PC-3 (cell line): ENCODE data around the gene LYPD1. TPM values are rescaled to one million over a fixed set of nuclear protein-coding genes. Genes with fewer than 3 reads are reported as not detected.

Experiments used
- ATAC-seq: fragments of 200-7000 bp; cut with Tn5 transposase; 2 replicates; pipeline ENCODE4 v1.9.1; 2020; ENCODE audit warnings: mild to moderate bottlenecking, moderate library complexity
- BruUV-seq: library from RNA; stranded (reverse); fragments of 400-500 nt; replicated peaks from 2 replicates; lab custom pipeline; 2021; lab: Mats Ljungman, UMichigan
- CTCF ChIA-PET: fragments of 300-600 bp; sonication (Branson Sonifier 250); formaldehyde crosslinking; loops from one replicate; lab custom pipeline; 2022; ENCODE audit warnings: antibody characterized with exemption; lab: Charles Lee
- POLR2A ChIA-PET: fragments of 300-600 bp; sonication (Branson Sonifier 250); formaldehyde crosslinking; loops from one replicate; lab custom pipeline; 2022; ENCODE audit warnings: antibody characterized with exemption; ENCODE audit not compliant: unreplicated experiment; lab: Charles Lee
- DNase-seq: peaks from one replicate; pipeline ENCODE4 v3.0.0-alpha.2; 2015
- H2AFZ ChIP-seq: fragments of 300-600 bp; sonication (generic); 2 replicates; pipeline ENCODE4 v1.6.0; 2016; ENCODE audit warnings: antibody characterized with exemption, low read length
- H3F3A ChIP-seq: fragments of 300-600 bp; sonication (generic); one replicate; pipeline ENCODE4 v1.6.0; 2017; ENCODE audit warnings: antibody characterized with exemption, low read length, control low read depth, mild to moderate bottlenecking; ENCODE audit not compliant: unreplicated experiment
- H3K27ac ChIP-seq: fragments of 300-600 bp; sonication (generic); 2 replicates; pipeline ENCODE4 v1.5.1; 2016; ENCODE audit warnings: mild to moderate bottlenecking, low read length
- H3K27me3 ChIP-seq: fragments of 300-600 bp; sonication (generic); 2 replicates; pipeline ENCODE4 v1.6.1; 2016; ENCODE audit warnings: low read length, mixed read lengths
- H3K36me3 ChIP-seq: fragments of 300-600 bp; sonication (generic); 2 replicates; pipeline ENCODE4 v1.6.1; 2016; ENCODE audit warnings: low read depth, mixed run types, low read length, mixed read lengths
- H3K4me1 ChIP-seq: fragments of 300-600 bp; sonication (generic); 2 replicates; pipeline ENCODE4 v1.5.1; 2016; ENCODE audit warnings: low read length; ENCODE audit not compliant: insufficient read depth
- H3K4me2 ChIP-seq: fragments of 300-600 bp; sonication (generic); 2 replicates; pipeline ENCODE4 v1.6.0; 2016; ENCODE audit warnings: low read length
- H3K4me3 ChIP-seq: fragments of 300-600 bp; sonication (generic); 2 replicates; pipeline ENCODE4 v1.5.1; 2016; ENCODE audit warnings: mild to moderate bottlenecking, low read length, mixed read lengths
- H3K79me2 ChIP-seq: fragments of 300-600 bp; sonication (generic); 2 replicates; pipeline ENCODE4 v1.6.1; 2017; ENCODE audit warnings: low read length, mixed read lengths
- H3K9ac ChIP-seq: fragments of 300-600 bp; sonication (generic); 2 replicates; pipeline ENCODE4 v1.6.0; 2016; ENCODE audit warnings: mild to moderate bottlenecking, low read length
- H3K9me2 ChIP-seq: fragments of 300-600 bp; sonication (generic); replicated peaks from 2 replicates; pipeline ENCODE4 v1.6.1; 2016; ENCODE audit warnings: mixed run types, low read length, mixed read lengths
- H3K9me3 ChIP-seq: fragments of 300-600 bp; sonication (generic); 2 replicates; pipeline ENCODE4 v1.6.1; 2016; ENCODE audit warnings: low read length, mixed read lengths
- H4K20me1 ChIP-seq: fragments of 300-600 bp; sonication (generic); 2 replicates; pipeline ENCODE4 v1.6.1; 2016; ENCODE audit warnings: low read length, mixed read lengths
- EZH2 ChIP-seq: fragments of 300-600 bp; sonication (generic); IDR thresholded peaks from one replicate; pipeline ENCODE4 v1.6.1; 2017; ENCODE audit warnings: antibody characterized with exemption, mild to moderate bottlenecking, low read length; ENCODE audit not compliant: unreplicated experiment
- EZH2phosphoT487 ChIP-seq: fragments of 300-600 bp; sonication (generic); IDR thresholded peaks from 2 replicates; pipeline ENCODE4 v1.6.1; 2018; ENCODE audit warnings: mild to moderate bottlenecking, antibody characterized with exemption, low read length, borderline replicate concordance
- intact Hi-C: fragments of 100-400 bp; cut with micrococcal nuclease; formaldehyde crosslinking; loops from 2 replicates; pipeline ENCODE4 v1.9.0; 2023
- total RNA-seq: library from RNA; depleted of rRNA; stranded (reverse); fragments of >200 nt; gene quantifications from 2 replicates; pipeline ENCODE4 v1.2.3, GENCODE V29; 2014
- TF ChIP-seq, protein P1 (sequence below): fragments of 300-600 bp; sonication (generic); conservative IDR thresholded peaks from 2 replicates; pipeline ENCODE4 v1.5.1; 2017; ENCODE audit warnings: antibody characterized with exemption, low read depth, mild to moderate bottlenecking, low read length

LYPD1 gene
- total RNA-seq, 1 experiment from 2014 or later: 18.7 TPM

DNA sequence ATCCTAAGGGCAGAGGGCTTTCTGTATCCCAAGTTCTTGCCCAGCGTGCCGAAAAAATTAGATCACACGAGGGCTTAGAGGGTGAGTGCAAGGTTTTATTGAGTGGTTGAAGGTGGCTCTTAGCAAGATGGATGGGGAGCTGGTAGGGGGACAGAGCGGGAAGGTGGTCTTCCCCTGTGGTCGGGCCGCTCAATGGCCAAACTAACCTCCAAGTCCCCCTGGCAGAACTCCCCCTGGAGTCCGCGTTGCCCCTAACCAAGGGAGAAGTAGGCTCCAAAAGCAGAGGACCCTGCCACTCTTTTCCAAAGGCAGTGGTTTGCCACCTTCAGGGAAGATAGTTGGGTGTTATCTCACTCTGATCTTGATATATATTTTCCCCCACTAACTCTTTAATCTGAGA lies 63.4 kb downstream of the LYPD1 start:
- H4K20me1 ChIP-seq: no peaks in the 10 kb centered on the region
- no peaks in the 10 kb centered on the region for H3K27me3 ChIP-seq
- H3K4me3 ChIP-seq: no peak overlapping the region
- no peak overlapping the region for H3K9ac ChIP-seq
- H3F3A ChIP-seq: no peaks in the 10 kb centered on the region
- H2AFZ ChIP-seq: no peak overlapping the region
- BruUV-seq: no TSS peak
- ChIA-PET POLR2A (no interaction called here), CTCF (no interaction called here)
- H3K36me3 ChIP-seq: no peaks in the 10 kb centered on the region
- TF ChIP-seq EZH2phosphoT487 (no peak), EZH2 (no peak)
- TF ChIP-seq, protein P1, sequence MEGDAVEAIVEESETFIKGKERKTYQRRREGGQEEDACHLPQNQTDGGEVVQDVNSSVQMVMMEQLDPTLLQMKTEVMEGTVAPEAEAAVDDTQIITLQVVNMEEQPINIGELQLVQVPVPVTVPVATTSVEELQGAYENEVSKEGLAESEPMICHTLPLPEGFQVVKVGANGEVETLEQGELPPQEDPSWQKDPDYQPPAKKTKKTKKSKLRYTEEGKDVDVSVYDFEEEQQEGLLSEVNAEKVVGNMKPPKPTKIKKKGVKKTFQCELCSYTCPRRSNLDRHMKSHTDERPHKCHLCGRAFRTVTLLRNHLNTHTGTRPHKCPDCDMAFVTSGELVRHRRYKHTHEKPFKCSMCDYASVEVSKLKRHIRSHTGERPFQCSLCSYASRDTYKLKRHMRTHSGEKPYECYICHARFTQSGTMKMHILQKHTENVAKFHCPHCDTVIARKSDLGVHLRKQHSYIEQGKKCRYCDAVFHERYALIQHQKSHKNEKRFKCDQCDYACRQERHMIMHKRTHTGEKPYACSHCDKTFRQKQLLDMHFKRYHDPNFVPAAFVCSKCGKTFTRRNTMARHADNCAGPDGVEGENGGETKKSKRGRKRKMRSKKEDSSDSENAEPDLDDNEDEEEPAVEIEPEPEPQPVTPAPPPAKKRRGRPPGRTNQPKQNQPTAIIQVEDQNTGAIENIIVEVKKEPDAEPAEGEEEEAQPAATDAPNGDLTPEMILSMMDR: no peak
- H3K27ac ChIP-seq: no peak overlapping the region
- H3K4me2 ChIP-seq: no peak overlapping the region
- DNase-seq: no peak
- H3K9me3 ChIP-seq: no peaks in the 10 kb centered on the region
- intact Hi-C loops: no loop called here
- no peaks in the 10 kb centered on the region for H3K79me2 ChIP-seq
- H3K4me1 ChIP-seq: no peaks in the 10 kb centered on the region
- ATAC-seq: no peak
- no peaks in the 10 kb centered on the region for H3K9me2 ChIP-seq

DNA sequence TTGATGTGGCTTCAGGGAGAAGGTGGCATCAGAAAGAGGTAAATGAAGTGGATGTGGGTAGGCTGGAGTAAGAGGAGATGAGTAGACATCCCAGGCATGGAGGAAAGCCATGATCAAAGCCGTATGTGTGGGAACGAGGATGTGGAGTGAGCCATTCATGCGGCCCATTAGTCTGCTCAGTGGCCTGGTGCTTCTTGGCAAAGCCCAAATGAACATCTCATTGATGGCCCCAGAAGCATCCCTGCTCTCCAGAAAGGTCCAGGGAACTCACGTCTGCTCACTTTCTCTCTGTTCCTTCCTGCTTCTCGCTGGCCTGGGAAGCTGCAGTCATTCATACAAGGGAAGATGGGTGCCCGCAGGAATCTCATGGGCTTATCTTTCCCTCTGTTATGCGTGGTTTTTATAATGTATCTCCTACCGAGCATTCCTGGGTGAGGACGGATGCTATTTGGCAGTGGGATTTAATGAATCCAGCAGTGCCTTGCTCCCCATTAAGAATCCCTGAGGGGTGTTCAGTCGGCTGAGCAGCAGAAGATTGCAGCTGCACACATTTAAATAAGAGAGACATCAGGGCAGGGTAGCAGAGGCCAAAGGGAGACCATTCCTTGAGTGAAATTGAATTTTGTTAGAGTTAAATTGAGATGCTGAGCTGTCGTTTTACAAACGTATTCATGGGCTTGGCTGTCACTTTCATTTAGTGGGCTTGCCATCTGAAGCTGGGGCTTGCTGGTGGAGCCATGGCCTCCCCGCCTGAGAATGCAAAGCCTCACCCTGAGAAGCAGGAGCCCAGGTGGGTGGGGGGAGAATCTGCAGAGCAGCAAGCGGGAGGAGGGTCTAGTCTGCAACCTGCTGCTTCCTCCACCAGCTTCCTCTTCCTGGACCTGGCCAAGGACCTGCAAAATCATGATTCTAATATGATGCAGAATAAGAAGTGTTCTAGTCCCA lies 64.5 kb downstream of the LYPD1 start:
- BruUV-seq: no TSS peak
- no peak for ATAC-seq

More for the DNA sequence above, 64.5 kb downstream of the LYPD1 start:
- Histone ChIP-seq H4K20me1 (no peaks in the 10 kb centered on the region), H3K9me2 (no peaks in the 10 kb centered on the region), H3F3A (no peaks in the 10 kb centered on the region), H3K9me3 (no peaks in the 10 kb centered on the region), H3K27ac (no peak overlapping the region), H3K4me2 (no peak overlapping the region), H3K4me3 (no peak overlapping the region), H3K4me1 (no peaks in the 10 kb centered on the region), H3K27me3 (no peaks in the 10 kb centered on the region), H3K79me2 (no peaks in the 10 kb centered on the region), H3K36me3 (no peaks in the 10 kb centered on the region), H2AFZ (no peak overlapping the region), H3K9ac (no peak overlapping the region)
- TF ChIP-seq EZH2: no peak
- TF ChIP-seq, protein P1: no peak
- TF ChIP-seq EZH2phosphoT487: no peak
- intact Hi-C loops: no loop called here
- DNase-seq: no peak
- CTCF ChIA-PET: no interaction called here
- POLR2A ChIA-PET: no interaction called here
